Measurements from ENCODE around the gene ZNF573.
"Not testable (repeated sequence)": the region's sequence is repeated elsewhere in the genome, so short reads cannot be mapped to it uniquely, and the experiment has no call there.

ZNF573 gene

DNA sequence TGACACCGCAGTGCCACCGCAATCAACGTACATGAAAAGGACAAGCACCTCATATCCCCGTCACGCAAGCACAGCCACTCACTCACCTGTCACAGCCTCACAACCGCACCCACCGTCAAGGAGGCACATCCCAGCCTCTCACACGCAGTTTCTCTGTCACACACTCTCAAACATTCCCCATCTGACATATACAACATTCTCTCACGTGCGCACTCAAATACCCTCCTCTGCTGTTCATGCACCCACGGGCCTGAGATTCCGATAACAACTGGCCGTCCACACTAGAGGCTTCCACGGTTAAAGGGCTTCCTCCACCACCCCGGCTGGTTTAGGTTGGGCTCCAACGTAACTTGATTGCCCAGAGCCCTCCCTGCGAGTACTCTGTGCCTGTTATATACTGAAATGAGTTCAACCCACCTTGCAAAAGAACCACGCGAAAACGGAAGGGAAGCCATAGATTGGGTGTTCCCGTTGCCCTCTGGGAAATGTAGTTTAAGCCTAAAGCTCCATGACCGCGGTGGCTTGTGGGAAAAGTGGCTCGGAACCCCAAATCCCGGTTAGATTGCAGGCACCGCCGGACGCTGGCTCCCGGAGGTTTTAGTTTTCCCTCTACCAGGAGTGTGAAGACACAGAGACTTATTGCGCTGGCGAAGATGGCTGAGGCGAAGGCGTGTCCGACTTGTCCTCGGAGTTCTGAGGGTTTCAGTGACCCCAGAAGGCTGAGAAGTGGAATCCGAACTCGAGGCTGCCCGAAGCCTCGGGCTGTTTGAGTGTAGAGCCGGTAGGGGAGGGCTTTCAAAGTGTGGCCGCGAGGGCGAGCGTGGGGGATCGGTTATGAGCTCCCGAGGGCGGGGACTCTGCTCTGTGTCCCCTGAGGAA is at the start of gene ZNF573:
ZNF573 (minus strand) TSS at position 460 of the 879 bp plus-strand sequence. CDS start 5,857 bp downstream, outside the sequence.
- peak; percentile 79 to 86 for DNase-seq

DNA sequence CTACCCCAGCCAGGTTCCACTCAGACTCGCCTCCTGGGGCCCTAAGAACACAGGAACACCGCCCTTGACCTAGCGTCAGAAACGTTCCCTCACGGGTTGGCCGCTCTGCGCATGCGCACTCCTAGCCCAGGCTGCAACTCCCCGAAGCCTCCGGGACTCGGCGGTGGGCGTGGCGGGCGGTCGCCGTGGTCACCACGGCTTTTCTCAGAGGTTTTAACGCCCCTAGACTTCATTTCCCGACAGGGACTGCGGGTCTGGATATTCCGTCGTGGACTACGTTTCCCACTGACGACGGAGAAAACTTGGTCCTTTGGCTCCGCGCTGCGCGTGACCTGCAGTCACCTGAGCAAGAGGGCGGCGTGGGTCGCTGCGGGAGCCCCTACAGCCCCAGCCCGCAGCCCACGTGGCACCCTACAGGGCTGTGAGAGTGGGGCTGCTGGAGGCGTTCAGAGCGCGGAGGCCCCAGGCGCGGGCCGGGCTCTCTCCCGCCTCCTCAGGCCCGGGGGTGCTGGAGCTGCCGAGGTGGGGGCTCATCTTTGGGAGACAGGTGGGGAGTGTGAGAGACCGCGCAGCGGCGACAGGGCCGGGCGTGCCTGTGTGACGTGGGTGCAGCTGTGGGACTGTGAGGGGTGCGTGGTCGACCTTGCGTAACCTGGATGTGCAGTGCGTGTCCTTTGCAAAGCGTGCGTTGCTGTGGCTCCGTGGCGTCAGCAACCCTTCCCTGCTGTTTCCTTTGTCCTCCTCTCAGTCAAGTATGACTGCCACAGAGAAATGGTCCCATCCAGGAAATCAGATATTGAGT is 38.0 kb upstream of the ZNF573 start:
- DNase-seq, result peak; percentile 7 to 15

DNA sequence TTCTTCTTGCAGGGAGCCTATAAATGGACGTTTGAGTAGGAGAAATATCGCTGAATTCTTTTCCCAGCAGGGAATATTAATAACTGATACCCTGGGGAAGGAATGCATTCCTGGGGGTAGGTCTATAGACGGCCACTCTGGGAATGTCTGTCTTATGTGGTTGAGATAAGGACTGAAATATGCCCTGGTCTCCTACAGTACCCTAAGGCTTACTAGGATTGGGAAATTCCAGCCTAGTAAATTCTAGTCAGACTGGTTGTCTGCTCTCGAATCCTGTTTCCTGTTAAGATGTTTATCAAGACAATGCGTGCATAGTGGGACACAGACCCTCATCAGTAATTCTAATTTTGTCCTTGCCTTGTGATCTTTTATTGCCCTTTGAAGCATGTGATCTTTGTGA is 36.2 kb upstream of the ZNF573 start:
- not testable (repeated sequence) for DNase-seq

DNA sequence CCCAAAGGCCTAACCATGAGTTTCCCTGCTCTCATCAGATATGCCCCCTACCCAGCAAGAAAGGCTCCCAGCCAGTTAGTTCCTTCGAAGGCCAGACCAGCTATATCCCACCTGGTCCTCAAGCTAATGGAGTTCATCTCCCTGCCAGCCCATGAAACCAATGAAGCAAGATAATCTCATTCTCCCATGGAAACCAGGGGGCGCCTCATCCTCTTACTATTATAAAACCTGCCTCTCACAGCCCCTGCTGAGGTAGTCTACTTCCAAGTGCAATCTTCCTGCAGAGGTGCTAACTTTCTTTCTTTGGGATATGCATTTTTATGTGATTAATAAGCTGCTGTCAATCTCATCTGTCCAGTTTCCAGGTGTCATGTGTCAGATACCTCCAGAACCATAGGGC is 34.0 kb upstream of the ZNF573 start:
- no peak for DNase-seq

DNA sequence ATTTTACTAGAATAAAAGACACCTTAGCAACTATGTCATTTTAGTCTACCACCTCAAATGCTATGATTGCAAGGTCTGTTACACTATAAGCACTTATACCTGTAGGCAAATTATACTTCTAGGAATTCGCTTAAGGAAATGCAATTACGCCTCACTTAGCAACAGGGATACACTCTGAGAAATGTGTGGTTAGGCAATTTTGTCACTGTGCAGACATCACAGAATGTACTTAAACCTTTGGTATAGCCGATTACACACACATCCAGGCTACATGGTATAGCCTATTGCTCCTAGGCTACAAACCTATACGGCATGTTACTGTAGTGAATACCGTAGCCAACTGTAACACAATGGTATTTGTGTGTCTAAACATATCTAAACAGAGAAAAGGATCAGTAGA is 30.0 kb upstream of the ZNF573 start:
- no peak for DNase-seq

DNA sequence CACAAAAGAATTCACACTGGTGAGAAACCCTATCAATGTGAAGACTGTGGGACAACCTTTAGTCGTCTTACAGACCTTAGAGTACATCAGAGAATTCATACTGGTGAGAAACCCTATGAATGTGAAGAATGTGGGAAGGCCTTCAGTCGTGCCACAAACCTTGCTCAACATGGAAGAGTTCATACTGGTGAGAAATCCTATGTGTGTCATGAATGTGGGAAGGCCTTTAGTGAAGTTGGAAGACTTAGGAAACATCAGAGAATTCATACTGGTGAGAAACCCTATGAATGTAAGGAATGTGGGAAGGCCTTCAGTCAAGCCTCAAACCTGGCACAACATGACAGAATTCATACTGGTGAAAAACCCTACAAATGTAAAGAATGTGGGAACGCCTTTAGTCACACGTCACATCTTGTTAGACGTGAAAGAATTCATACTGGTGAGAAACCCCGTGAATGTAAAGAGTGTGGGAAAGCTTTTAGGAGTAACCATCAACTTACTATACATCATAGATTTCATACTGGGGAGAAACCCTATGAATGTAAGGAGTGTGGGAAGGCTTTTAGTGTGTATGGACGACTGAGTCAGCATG is 24.0 kb upstream of the ZNF573 start:
- DNase-seq, result no peak

DNA sequence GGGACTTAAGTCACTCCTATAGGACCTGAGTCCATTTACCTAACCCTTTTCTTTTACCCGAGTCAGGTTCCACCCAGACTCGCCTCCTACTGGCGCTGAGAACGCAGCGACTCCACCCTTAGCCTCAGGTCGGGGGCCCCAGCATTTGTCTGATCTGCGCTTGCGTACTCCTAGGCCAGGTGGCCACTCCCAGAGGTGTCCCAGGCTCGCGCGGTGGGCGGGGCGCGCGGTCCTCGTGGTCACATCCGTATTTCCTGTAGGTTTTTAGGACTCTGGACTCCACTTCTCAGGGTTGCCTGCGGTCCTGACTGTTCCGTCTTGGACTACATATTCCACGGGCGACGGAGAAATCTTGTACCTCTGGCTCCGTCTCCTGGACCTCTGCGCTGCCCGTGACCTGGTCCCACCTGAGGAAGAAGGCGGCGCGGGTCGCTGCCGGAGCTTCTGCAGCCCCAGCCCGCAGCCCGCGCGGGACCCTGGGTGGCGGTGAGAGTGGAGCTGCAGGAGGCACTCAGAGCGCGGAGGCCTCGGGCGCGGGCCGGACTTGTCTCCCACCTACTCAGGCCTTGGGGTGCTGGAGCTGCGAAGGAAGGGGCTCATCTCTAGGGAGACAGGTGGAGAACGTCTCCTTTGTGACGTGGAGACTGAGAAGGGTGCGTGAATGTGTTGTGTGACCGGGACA is 11.0 kb upstream of the ZNF573 start:
- no peak for DNase-seq

DNA sequence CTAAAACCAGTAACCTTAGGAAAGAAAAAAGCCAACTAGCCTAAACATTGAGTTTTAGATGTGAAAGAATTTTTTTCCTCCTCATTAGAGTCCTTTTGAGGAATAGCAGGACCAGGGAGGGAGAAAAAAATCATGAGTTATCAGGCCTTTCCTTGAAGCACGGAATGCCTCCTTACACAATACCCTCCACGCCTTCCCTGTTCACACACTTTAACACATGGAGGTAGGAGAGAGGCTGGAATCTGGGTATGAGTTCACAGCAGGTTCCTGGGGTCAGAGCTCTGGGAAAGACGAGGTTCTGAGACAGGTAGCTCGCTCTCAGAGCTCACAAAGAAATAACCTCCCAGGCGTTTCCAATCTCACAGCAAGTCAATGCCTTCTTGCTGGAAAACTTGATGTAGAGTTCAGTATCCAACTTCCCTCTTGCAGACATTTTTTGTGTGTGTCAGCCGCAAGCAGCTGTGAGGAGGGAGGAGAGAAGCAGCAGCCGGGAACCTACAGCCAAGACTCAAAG is 716 bp downstream of the ZNF573 start:
- DNase-seq, result peak in 1 of 2 experiments; percentile 4

DNA sequence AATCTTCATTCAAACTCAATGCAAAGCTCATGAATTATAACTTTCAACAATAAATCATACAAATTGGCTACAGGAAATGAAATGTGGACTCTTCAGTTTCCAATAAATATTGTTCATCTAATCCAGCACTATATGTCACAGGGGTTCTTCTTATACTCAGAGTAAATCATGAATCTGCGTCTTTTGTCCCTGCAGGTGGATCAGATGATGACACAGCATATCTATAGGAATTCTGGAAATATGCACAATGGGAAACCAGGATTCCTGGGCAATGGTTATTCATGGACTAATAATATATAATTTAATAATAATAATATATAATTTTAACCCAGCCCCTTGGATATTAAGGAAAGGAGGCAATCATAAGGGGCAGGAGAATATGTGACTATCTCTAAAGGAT is 8.4 kb downstream of the ZNF573 start:
- DNase-seq, result no peak

DNA sequence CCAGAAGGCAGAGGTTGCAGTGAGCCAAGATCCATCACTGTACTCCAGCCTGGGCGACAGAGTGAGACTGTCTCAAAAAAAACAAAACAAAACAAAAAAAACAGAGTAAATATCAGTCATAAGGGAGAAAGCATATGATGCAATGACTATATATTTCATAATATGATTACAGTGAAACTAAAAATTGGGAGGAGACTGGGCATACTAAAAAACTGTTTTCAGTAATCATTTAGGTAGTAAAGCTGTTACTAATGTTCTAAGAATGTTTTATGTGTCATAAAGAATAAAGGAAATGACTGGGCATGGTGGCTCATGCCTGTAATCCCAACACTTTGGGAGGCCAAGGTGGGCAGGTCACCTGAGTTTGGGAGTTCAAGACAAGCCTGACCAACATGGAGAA is 15.9 kb downstream of the ZNF573 start:
- no peak for DNase-seq

DNA sequence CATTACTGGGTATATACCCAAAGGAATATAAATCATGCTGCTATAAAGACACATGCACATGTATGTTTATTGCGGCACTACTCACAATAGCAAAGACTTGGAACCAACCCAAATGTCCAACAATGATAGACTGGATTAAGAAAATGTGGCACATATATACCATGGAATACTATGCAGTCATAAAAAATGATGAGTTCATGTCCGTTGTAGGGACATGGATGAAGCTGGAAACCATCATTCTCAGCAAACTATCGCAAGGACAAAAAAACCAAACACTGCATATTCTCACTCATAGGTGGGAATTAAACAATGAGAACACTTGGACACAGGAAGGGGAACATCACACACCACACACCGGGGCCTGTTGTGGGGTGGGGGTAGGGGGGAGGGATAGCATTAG is 21.7 kb downstream of the ZNF573 start:
- DNase-seq, result not testable (repeated sequence)

DNA sequence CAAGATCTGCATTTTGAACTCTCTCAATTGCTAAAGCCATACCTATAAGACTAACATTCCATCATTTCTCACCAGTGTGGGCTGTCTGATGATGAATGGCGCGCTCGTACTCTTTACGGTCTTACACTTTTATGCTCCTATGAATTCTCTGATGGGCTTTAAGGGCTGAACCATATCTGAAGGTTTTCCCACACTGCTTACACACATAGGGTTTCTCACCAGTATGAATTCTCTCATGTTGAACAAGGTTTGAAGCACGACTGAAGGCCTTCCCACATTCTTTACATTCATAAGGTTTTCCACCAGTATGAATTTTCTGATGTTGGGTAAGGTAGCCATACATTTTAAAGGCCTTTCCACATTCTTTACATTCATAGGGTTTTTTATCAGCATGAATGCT is 41.0 kb downstream of the ZNF573 start:
- no peak for DNase-seq

DNA sequence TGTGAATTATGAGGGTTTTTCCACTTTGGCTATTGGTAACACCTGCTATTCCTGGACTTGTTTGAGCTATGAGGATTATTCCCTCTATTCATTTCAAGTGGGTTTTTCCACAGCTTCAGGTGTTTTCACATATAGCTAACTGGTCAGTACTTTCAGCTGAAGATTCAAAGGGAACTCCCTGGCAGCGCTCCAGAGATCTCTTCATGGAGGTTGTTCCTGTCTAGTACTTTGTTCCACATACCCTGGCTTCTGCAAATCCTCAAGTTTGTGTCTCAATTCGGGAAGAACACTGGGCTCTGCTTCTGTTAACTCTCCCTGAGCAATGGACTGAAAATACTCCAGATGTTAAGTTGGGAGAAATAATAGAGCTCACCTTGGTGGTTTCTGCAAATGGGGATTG is 54.2 kb downstream of the ZNF573 start:
- DNase-seq, result no peak

DNA sequence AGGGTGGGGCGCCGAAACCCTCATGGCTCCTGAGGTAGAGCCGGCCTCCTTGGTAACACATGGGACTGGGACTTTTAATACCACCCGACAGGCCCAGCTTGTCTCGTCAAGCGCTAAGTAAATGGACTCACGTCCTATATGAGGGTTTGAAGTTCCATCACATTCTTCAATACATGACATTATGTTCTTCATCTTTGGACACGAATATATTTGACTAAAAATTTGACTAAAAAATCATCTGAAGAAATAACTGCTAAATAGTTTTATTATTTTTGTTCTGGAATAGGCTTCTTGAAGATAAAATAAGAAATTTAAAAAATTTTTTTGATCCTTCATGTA is 59.5 kb downstream of the ZNF573 start:
- no peak for DNase-seq

DNA sequence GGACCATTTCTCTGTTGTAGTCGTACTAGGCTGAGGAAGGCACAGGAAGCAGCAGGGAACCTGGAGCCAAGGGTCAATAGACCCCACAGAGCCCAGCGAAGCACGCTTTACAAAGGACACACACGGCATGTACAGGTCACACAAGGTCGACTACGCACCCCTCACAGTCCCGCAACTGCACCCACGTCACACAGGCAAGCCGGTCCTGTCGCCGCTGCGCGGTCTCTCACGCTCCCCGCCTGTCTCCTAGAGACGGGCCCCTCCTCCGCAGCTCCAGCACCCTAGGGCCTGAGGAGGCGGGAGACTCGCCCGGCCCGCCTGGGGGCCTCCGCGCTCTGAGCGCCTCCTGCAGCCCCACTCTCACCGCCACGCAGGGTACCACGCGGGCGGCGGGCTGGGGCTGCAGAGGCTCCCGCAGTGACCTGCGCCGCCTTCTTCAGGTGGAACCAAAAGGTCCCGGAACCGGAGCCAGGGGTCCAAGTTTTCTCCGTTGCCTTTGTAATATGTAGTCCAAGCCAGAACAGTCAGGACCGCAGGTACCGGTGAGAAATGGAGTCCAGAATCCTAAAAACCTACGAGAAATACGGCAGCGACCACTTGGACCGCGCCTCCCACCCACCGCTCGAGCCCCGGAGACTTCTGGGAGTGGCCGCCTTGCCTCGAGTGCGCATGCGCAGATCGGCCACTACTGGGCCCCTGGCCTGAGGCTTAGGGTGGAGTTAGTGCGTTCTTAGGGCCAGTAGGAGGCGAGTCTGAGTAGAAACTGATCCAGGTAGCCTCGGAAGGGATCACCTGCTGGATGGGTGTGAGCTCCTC is 60.1 kb downstream of the ZNF573 start, which contains the start of gene ZNF607:
ZNF607 (minus strand) TSS at position 651 of the 816 bp plus-strand sequence. CDS start 8,143 bp downstream, outside the sequence.
- peak; percentile 84 to 88 for DNase-seq

DNA sequence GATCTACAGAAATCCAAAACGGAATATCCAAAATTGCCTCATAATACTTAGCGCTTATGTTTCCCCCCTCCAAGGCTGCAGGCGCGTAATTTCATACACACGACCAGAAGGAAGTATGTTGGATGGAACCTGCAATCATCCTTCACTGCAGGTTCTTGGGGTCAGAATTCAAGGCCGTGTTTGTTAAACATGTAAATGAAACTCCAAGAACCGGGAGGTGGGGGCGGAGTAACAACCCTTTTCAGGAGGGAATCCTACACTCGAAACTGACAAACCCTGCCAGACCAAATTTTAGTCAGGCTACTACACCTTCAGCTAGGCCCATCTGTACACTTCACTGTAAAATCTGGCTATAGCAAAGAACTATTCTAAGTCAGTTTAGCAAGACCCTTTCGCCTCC is 61.1 kb downstream of the ZNF573 start:
- DNase-seq, result no peak

DNA sequence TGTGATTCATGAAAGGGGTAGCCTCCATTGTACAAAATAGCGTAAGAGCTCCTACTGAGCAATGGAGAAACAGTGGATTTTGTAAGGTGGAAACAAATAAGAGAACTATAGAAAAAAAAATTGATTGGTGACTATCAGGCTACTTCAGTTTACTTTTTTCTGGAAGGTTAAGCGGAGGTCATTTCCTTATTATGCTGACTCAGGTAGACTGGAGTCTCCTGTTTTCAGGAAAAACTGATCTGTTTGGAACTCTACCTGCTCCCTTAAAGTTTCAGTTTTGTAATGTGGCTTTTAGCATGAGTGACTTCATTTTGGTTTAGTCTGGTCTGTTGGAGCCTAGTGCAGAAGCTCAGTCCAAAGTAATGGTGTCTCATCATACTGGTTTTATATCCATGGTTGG is 63.2 kb downstream of the ZNF573 start:
- no peak for DNase-seq

DNA sequence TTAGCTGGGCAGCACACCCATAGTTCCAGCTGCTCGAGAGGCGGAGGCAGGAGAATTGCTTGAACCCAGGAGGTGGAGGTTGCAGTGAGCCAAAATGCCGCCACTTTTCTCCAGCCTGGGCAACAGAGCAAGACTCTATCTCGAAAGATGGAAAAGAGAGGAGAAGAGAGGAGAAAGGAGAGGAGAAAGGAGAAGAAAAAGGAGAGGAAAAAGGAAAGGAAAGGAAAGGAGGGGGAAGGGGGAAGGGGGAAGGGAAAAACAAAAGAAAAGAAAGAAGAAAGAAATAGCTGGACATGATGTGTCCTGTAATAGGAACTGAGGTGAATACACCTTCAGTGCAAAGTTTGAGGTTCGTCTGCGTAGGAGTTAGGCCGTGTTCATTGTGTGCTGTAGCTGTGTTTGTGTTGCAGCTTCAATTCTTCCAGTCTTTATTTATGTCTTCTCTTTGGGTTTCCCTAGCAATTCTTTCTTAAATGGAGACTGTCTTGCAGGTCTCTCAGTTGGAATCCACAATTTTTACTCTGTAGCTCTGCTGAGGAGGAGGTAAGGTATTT is 73.3 kb downstream of the ZNF573 start:
- no peak for DNase-seq

DNA sequence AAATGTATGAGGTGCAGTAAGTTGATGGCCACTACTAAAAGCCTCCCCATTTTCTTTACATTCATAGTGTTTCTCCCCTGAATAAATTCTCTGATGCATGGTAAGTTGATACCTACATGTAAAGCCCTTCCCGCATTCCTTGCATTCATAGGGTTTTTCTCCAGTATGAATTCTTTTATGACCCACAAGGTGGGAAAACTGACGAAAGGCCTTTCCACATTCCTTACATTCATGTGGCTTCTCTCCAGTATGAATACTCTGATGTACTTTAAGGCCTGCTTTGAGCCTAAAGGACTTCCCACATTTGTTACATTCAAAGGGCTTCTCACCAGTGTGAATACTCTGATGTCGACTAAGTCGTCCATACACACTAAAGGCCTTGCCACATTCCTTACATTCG is 80.3 kb downstream of the ZNF573 start:
- DNase-seq, result no peak

DNA sequence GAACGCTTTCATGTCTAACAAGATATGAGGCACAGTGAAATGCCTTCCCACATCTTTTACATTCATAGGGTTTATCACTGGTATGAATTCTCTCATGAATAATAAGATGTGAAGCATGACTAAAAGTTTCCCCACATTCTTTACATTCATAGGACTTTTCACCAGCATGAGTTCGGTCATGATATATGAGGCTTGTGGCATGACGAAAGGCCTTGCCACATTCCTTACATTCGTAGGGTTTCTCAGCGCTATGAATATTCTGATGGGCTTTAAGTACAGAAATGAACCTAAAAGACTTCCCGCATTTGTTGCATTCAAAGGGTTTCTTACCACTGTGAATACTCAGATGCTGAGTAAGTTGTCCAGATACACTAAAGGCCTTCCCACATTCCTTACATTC is 81.2 kb downstream of the ZNF573 start:
- no peak for DNase-seq

DNA sequence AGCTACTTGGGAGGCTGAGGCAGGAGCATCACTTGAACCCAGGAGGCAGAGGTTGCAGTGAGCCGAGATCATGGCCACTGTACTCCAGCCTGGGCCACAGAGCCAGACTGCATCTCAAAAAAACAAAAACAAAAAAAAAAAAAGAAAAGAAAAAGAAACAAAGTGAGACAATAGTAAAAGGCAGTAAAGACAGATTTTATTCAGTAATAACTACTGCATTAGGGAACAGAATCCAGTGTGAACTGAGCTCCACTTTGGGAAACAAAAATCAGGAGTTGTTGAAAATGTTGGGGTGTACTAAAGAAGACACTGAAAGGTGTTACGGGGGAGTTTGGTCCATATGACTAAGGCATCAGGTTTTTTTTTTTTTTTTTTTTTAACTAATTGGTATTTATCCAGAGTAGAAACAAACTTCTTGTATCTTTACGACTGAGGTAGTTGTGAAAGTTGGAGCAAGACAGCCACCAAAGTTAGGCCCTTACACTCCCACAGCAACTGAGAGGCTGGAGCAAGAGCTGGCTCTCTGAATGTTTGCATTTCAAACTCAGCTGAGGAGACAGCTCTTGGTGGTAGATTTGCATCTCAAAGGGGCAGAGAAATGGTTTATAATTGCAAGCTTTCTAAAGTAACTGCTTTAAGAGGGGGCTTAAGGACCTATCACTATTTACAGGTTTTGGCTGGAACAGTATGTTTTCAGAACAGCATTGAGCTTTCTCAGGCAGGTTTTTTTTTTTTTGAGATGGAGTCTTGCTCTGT is 84.1 kb downstream of the ZNF573 start:
- no peak for DNase-seq

Data from activated CD4-positive, alpha-beta T cell treated with anti-CD3 and anti-CD28 coated beads, Interleukin-2, amount 50 U/mL, for 48 hours (primary cell).